Posterior cingulate gyrus (tissue), 11 donors: ENCODE measurements around the gene ATE1.
"Not testable (repeated sequence)": the region's sequence is repeated elsewhere in the genome, so short reads cannot be mapped to it uniquely, and the experiment has no call there.

Experiments
- DNase-seq, 10 donors: peaks; one replicate each; pipeline versions ENCODE4 v3.0.0 to v3.0.0-alpha.2; 2020 to 2021; ENCODE audit warnings: mixed read lengths in 3 of 10
- intact Hi-C: fragments of 100-400 bp; cut with DNase I; formaldehyde crosslinking; loops from one replicate; pipeline ENCODE4 v1.15.1; 2023

ATE1 gene

GRCh38 chr10:121930268-121931085 is 2.6 kb upstream of the ATE1 start:
- intact Hi-C loops, result not testable (repeated sequence)

GRCh38 chr10:121929585-121930267 is 1.9 kb upstream of the ATE1 start:
- DNase-seq, result not testable (repeated sequence)
- intact Hi-C loops, result loop anchor here (5.0 kb wide), 2 partner anchors 448 to 1077 kb away; partner anchors contain the start of gene WDR11

More at GRCh38 chr10:121930268-121931085, 2.6 kb upstream of the ATE1 start:
- not testable (repeated sequence) for DNase-seq

- DNase-seq, result peak in 3 of 10 donors; percentile 8 to 21 (median 9)
- intact Hi-C loops, result loop anchor here (1.0 to 5.0 kb wide), 3 partner anchors 46 to 1076 kb away; partner anchors contain the start of gene WDR11
Measured at GRCh38 chr10:121928528-121928884, 675 bp upstream of the ATE1 start.

- DNase-seq, result peak; percentile 27 to 92 (median 44)
- intact Hi-C loops, result loop anchor here (5.0 kb wide), 2 partner anchors 450 to 1075 kb away; partner anchors contain the start of gene WDR11
Measured at GRCh38 chr10:121927318-121927840, 452 bp downstream of the ATE1 start.

- intact Hi-C loops, result loop anchor here (5.0 kb wide), 2 partner anchors 451 to 1074 kb away; partner anchors contain the start of gene WDR11
- DNase-seq, result no peak
Measured at GRCh38 chr10:121926671-121927317, 1.0 kb downstream of the ATE1 start.

GRCh38 chr10:121926157-121926556 is 1.7 kb downstream of the ATE1 start:
- DNase-seq, result no peak
- intact Hi-C loops, result loop anchor here (5.0 kb wide), 2 partner anchors 451 to 1074 kb away; partner anchors contain the start of gene WDR11

GRCh38 chr10:121921238-121921931 is 6.4 kb downstream of the ATE1 start:
- peak in 3 of 10 donors; percentile 11 to 34 (median 24) for DNase-seq
- intact Hi-C loops, result no loop called here

- intact Hi-C loops, result no loop called here
- DNase-seq, result no peak
Measured at GRCh38 chr10:121919666-121920065, 8.2 kb downstream of the ATE1 start.

GRCh38 chr10:121918800-121919199 is 9.0 kb downstream of the ATE1 start:
- intact Hi-C loops, DNase-seq: not testable (repeated sequence)

- intact Hi-C loops, result no loop called here
- no peak for DNase-seq
Measured at GRCh38 chr10:121914661-121915060, 13.2 kb downstream of the ATE1 start.

GRCh38 chr10:121911421-121911697 is 16.5 kb downstream of the ATE1 start:
- intact Hi-C loops, result no loop called here
- DNase-seq, result no peak

GRCh38 chr10:121910673-121911420 is 17.0 kb downstream of the ATE1 start:
- intact Hi-C loops, result no loop called here
- no peak for DNase-seq

- intact Hi-C loops, result no loop called here
- DNase-seq, result no peak
Measured at GRCh38 chr10:121904888-121905287, 22.9 kb downstream of the ATE1 start.

- intact Hi-C loops, result loop anchor here (2.0 kb wide), 1 partner anchor 958 kb away; no protein-coding TSS in a partner anchor
- DNase-seq, result no peak
Measured at GRCh38 chr10:121900443-121901174, 27.2 kb downstream of the ATE1 start.

GRCh38 chr10:121899727-121900126 is 28.1 kb downstream of the ATE1 start:
- intact Hi-C loops, result loop anchor here (2.0 kb wide), 1 partner anchor 957 kb away; no protein-coding TSS in a partner anchor
- DNase-seq, result no peak

- no peak for DNase-seq
- intact Hi-C loops, result no loop called here
Measured at GRCh38 chr10:121891103-121891502, 36.7 kb downstream of the ATE1 start.

GRCh38 chr10:121889212-121889611 is 38.6 kb downstream of the ATE1 start:
- no peak for DNase-seq
- intact Hi-C loops, result loop anchor here (5.0 to 10.0 kb wide), 2 partner anchors 157 to 284 kb away; no protein-coding TSS in a partner anchor

GRCh38 chr10:121886997-121887622 is 40.7 kb downstream of the ATE1 start:
- peak; percentile 25 to 95 (median 71) for DNase-seq
- intact Hi-C loops, result loop anchor here (2.0 to 10.0 kb wide), 3 partner anchors 155 to 944 kb away; no protein-coding TSS in a partner anchor
